Measurements from ENCODE around the gene CYP1A2. TPM values are rescaled to one million over a fixed set of nuclear protein-coding genes. Genes with fewer than 3 reads are reported as not detected.
A peak's percentile ranks its signal among the peaks of the same experiment; 100 is the strongest.

The CYP1A2 gene
- polyA plus RNA-seq, 1 of the 3 experiments (the other 2 are of a cell fraction): not detected

GRCh38 chr15:74779162-74779648, 30.6 kb downstream of the CYP1A2 start:
- Histone ChIP-seq H3K79me2 (ENCODE audit: insufficient read depth) (peaks cover 18% of the 10 kb centered on the region), H3K4me1 (ENCODE audit: control insufficient read depth in 1 of 2, insufficient read depth in 2 of 2, low read depth in 1 of 2, low read length in 1 of 2) (peaks cover 7 to 35% of the 10 kb centered on the region in 2 experiments; a peak in 2 of 4 replicates), H3K36me3 (replicated peaks in 1 of 2; ENCODE audit: control insufficient read depth in 1 of 2, insufficient read depth in 2 of 2, low read length in 1 of 2) (no peaks in the 10 kb centered on the region), H3K9me3 (no peaks in the 10 kb centered on the region), H4K20me1 (ENCODE audit: insufficient read depth) (peaks cover 16% of the 10 kb centered on the region), H3K27me3 (ENCODE audit: insufficient read depth) (no peaks in the 10 kb centered on the region), H2AFZ (ENCODE audit: low read depth) (no peak overlapping the region), H3K4me2 (no peak overlapping the region), H3K9me2 (no peaks in the 10 kb centered on the region), H3K9ac (no peak overlapping the region), H3F3A (replicated peaks; ENCODE audit: insufficient read depth) (peaks cover 3% of the 10 kb centered on the region), H3K27ac (ENCODE audit: low read depth in 2 of 2, low read length in 1 of 2) (no peak overlapping the region), H3K4me3 (ENCODE audit: low read depth in 2 of 2, low read length in 1 of 2) (no peak overlapping the region)
- ChIA-PET POLR2A (no interaction called here), CTCF (interaction anchor here (1.2 to 24.3 kb wide), 6 partner anchors 9 to 172 kb away, joined by 3 to 1109 read pairs (median 26); partner anchors contain the start of gene CLK3)
- TF ChIP-seq MXI1 (IDR thresholded peaks at IDR 0.05; ENCODE audit: low read depth, low read length): no peak
- no peak for TF ChIP-seq RFX5 (IDR thresholded peaks at IDR 0.05; ENCODE audit: low read length)
- no peak for TF ChIP-seq NFIC (IDR thresholded peaks at IDR 0.05; ENCODE audit: borderline replicate concordance)
- TF ChIP-seq MAX (IDR thresholded peaks at IDR 0.05; ENCODE audit: low read depth): no peak
- TF ChIP-seq SMC3 (IDR thresholded peaks at IDR 0.05; ENCODE audit: low read depth, low read length): no peak
- TF ChIP-seq SIN3A (IDR thresholded peaks at IDR 0.05; ENCODE audit: borderline replicate concordance, low read depth, low read length): no peak
- no peak for TF ChIP-seq ELF1 (IDR thresholded peaks at IDR 0.05)
- no peak for TF ChIP-seq USF1 (IDR thresholded peaks at IDR 0.05; ENCODE audit: borderline replicate concordance, low read depth)
- TF ChIP-seq JUND (IDR thresholded peaks at IDR 0.05): no peak
- no peak for TF ChIP-seq NRF1 (IDR thresholded peaks at IDR 0.05; ENCODE audit: low read depth, low read length)
- no peak for TF ChIP-seq FOXJ3 (CRISPR knock-in tag; IDR thresholded peaks at IDR 0.05)
- no peak for TF ChIP-seq RCOR1 (IDR thresholded peaks at IDR 0.05; ENCODE audit: low read length)
- DNase-seq: no peak
- WGBS (ENCODE audit: low lambda C conversion rate): 87% methylated on average over 7 of the region's 7 CpGs

GRCh38 chr15:74780523-74781430, 32.1 kb downstream of the CYP1A2 start:
- ChIA-PET POLR2A (interaction anchor here (0.9 to 1.2 kb wide), 3 partner anchors 9 to 170 kb away, joined by 4 to 6 read pairs (median 4); partner anchors contain the start of gene FAM219B), CTCF (interaction anchor here (0.9 to 24.3 kb wide), 36 partner anchors 10 to 406 kb away, joined by 3 to 1109 read pairs (median 5); partner anchors contain the start of genes CLK3, COX5A, SCAMP5 and ULK3)
- Histone ChIP-seq H3F3A (replicated peaks; ENCODE audit: insufficient read depth) (peaks cover 3% of the 10 kb centered on the region), H3K79me2 (ENCODE audit: insufficient read depth) (peaks cover 34% of the 10 kb centered on the region), H3K27ac (ENCODE audit: low read depth in 2 of 2, low read length in 1 of 2) (no peak overlapping the region), H3K9me2 (no peaks in the 10 kb centered on the region), H2AFZ (ENCODE audit: low read depth) (peak overlapping the region; percentile 96), H4K20me1 (ENCODE audit: insufficient read depth) (peaks cover 31% of the 10 kb centered on the region), H3K9ac (peak overlapping the region; percentile 61; the same call in 1 of the 2 replicates), H3K27me3 (ENCODE audit: insufficient read depth) (no peaks in the 10 kb centered on the region), H3K4me3 (ENCODE audit: low read depth in 2 of 2, low read length in 1 of 2) (peak overlapping the region in 1 of 2 experiments; percentile 97; a peak in 2 of 4 replicates), H3K36me3 (replicated peaks in 1 of 2; ENCODE audit: control insufficient read depth in 1 of 2, insufficient read depth in 2 of 2, low read length in 1 of 2) (peaks cover 0 to 6% of the 10 kb centered on the region in 2 experiments), H3K4me1 (ENCODE audit: control insufficient read depth in 1 of 2, insufficient read depth in 2 of 2, low read depth in 1 of 2, low read length in 1 of 2) (peaks cover 10 to 47% of the 10 kb centered on the region in 2 experiments; a peak in 2 of 4 replicates), H3K4me2 (peak overlapping the region; percentile 100), H3K9me3 (no peaks in the 10 kb centered on the region)
- WGBS (ENCODE audit: low lambda C conversion rate): 83% methylated on average over 16 of the region's 16 CpGs
- no peak for DNase-seq
- TF ChIP-seq FOXM1 (IDR thresholded peaks at IDR 0.05; ENCODE audit: low read depth): no peak
- no peak for TF ChIP-seq MEF2A (IDR thresholded peaks at IDR 0.05; ENCODE audit: borderline replicate concordance, low read depth)
- TF ChIP-seq POLR2AphosphoS5 (IDR thresholded peaks at IDR 0.05; ENCODE audit: low read depth, low read length): no peak
- no peak for TF ChIP-seq RCOR1 (IDR thresholded peaks at IDR 0.05; ENCODE audit: low read length)
- TF ChIP-seq MXI1 (IDR thresholded peaks at IDR 0.05; ENCODE audit: low read depth, low read length): no peak
- TF ChIP-seq TEAD4 (IDR thresholded peaks at IDR 0.05; ENCODE audit: borderline replicate concordance, insufficient read depth): no peak
- TF ChIP-seq USF1 (IDR thresholded peaks at IDR 0.05; ENCODE audit: borderline replicate concordance, low read depth): no peak
- TF ChIP-seq GABPA (IDR thresholded peaks at IDR 0.05; ENCODE audit: low read depth): no peak
- TF ChIP-seq RXRA (IDR thresholded peaks at IDR 0.05; ENCODE audit: borderline replicate concordance, low read depth): no peak
- TF ChIP-seq PBX3 (IDR thresholded peaks at IDR 0.05): no peak
- no peak for TF ChIP-seq CHD2 (IDR thresholded peaks at IDR 0.05; ENCODE audit: low read length, partially characterized antibody)
- TF ChIP-seq EZH2phosphoT487 (IDR thresholded peaks at IDR 0.05; ENCODE audit: borderline replicate concordance, low read depth): no peak
- TF ChIP-seq EP300 (IDR thresholded peaks at IDR 0.05; ENCODE audit: borderline replicate concordance in 1 of 2, low read depth in 1 of 2, low read length in 1 of 2): no peak
- no peak for TF ChIP-seq JUND (IDR thresholded peaks at IDR 0.05)
- no peak for TF ChIP-seq MAX (IDR thresholded peaks at IDR 0.05; ENCODE audit: low read depth)
- TF ChIP-seq RFX5 (IDR thresholded peaks at IDR 0.05; ENCODE audit: low read length): no peak
- TF ChIP-seq GATA2 (CRISPR knock-in tag; IDR thresholded peaks at IDR 0.05): no peak
- TF ChIP-seq TCF12 (IDR thresholded peaks at IDR 0.05): no peak

Measured in SK-N-SH (cell line).